HUDEP-2 (cell line): ENCODE data around the gene COG8.
"Not testable (repeated sequence)": the region's sequence is repeated elsewhere in the genome, so short reads cannot be mapped to it uniquely, and the experiment has no call there.

ENCODE experiments used
- DNase-seq, 76 experiments: peaks; one replicate each; lab custom pipeline; 2025; ENCODE audit not compliant: unreplicated experiment in 76 of 76; lab: John Stamatoyannopoulos, UW

The COG8 gene

GRCh38 chr16:69319826-69320739, 19.3 kb downstream of the COG8 start:
- no peak for DNase-seq

DNA sequence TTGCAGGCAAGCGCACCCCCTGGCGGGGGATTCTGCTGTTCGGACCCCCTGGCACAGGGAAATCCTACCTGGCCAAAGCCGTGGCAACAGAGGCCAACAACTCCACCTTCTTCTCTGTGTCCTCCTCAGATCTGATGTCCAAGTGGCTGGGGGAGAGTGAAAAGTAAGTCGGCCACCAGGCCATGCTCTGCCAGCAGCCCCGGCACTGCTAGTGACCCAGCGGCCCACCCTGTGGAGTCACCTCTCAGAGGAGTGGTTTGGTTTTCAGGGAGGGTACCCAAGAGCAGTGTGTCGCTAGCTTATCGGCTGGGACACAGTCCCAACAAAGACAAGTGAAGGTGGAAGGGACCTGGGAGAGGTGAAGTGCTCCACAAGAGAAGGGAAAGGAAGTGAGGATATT, 20.0 kb downstream of the COG8 start:
- DNase-seq = no peak

DNA sequence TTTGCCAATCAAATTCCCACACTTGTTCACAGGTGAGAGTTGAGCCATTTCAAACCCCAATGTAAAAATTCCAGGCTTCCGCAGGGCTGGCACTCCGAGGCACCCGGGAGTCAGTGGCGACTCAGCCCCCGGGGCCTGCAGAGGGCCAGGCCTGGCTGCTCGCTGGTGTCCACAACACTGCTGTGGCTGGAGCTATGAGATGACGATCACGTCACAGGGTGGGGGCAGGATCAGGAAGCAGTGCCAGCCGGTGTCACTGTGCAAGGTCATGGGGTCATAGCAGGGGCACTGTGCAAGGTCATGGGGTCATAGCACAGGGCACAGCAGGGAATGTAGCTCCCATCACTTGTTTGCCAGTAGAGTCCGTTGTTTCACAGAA, 20.5 kb downstream of the COG8 start:
- no peak for DNase-seq

- no peak for DNase-seq
Observed at GRCh38 chr16:69318177-69318910, 21.0 kb downstream of the COG8 start.

DNA sequence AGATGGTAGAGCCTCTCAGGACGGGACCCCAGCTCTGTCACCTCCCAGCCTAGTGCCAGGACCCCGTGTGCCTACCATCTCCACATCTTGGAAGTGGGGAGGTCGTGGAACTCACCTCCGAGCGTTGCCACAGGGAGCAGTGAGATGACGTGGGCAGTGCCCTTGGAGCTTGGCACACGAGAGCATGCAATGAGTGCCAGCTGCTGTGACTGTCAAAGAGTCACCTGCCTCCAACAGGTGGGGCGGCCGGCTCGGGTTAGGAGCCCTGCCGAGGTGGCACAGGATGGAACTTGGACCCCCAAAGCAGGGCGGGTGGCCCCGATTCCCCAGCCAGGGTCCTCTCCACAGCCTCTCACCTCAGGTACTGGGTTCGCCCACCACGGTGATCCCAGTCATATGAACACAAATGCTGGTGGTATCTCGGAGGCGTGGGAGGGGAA, 22.7 kb downstream of the COG8 start:
- no peak for DNase-seq

DNA sequence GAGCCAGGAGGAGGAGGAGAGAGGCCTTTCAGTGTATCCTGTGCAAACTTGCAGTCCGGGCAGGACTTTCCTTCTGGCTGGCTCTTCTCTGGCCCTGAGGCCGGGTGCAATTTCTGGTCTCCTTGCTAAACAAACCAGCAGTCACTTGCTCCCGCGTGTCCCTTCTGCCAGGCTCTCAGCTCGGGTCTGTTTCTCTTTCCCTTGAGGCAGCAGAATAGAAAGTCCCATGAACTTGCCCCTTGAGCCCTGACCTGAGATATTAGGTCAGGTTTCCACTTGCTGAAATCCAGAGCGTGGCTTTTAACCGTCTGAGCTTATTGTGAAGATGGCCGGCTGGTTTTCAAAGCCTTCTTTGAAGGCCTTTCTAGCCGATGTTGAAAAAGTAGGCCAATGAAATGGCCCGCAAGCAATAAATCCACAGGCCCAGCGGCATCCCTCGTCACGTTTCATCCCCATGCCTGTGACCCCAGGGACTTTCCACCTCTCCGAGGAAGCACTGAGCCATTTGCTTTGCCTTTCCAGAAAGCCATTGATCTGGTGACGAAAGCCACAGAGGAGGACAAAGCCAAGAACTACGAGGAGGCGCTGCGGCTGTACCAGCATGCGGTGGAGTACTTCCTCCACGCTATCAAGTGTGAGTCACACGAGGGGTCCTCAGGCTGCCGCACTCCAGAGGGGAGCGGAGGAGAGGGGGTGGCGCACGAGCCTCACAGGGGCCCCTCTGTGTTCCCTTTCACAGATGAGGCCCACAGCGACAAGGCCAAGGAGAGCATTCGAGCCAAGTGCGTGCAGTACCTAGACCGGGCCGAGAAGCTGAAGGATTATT, 23.7 kb downstream of the COG8 start:
- no peak for DNase-seq

DNA sequence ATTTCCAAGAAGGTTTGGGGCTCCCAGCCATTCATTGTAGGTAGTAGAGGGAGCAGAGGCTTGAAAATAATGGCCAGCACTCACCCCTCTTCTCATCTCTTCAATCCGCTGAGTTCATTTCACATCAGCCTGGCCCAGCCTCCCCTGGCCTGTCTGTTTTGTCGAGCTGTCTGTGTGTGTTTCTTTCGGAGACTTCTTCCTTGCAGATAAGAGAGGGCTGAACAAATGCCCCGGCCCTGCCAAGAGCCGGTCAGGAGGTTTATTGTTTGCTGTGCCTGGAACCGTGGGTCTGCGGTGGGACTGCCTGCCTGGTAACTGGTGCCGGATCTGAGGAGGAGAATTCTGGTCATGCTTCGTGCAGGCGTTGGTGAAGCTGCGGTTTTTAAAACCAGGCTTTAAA, 24.8 kb downstream of the COG8 start:
- no peak for DNase-seq

GRCh38 chr16:69313469-69313868, 25.9 kb downstream of the COG8 start:
- DNase-seq = no peak

- peak in 11 of 76 experiments; percentile 12 to 65 (median 40) for DNase-seq
Observed at GRCh38 chr16:69311533-69312387, 27.6 kb downstream of the COG8 start.

DNA sequence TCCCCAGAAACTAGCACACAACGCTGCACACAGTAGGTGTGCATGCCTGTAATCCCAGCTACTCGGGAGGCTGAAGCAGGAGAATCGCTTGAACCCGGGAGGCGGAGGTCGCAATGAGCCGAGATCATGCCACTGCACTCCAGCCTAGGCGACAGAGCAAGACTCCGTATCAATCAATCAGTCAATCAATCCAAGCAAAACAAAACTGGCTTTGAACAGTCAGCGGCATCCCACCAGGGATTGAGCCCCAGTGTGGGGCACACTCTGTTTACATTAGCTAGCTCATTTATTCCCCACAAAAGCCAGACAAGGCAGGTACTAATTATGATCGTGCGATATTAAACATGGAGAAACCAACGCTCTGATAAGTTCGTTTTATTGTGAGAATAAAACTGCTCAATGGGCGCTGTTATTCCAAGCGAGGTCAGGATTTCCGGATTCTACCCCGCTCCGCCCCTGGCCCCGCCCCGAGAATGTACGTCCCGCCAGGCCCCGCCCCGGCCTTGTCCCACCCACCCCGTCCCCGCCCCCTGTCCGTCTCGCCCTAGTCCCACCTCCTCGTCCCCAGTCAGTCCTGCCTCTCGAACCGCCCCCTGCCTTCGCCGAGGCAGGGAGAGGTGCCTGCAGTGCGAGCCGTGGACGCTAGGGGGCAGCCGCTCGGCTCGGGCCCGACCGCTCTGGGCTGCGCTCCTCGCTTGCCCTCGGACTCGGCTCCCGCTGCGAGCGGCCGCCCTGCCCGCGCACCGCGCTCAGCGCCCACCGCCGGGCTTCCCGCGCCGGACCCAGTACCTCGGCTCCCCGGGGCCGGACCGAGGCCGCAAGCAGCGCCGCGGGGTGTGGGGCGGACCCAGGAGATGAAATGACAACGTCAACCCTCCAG, 28.5 kb downstream of the COG8 start, which contains the start of gene VPS4A:
VPS4A (plus strand) TSS at position 698 of the 880 bp plus-strand sequence; CDS start at position 860, 162 bp downstream.
- DNase-seq = peak in 75 of 76 experiments; percentile 42 to 99 (median 94)

- DNase-seq = no peak
Observed at GRCh38 chr16:69309316-69309715, 30.0 kb downstream of the COG8 start.

GRCh38 chr16:69307856-69308255, 31.5 kb downstream of the COG8 start:
- no peak for DNase-seq

DNA sequence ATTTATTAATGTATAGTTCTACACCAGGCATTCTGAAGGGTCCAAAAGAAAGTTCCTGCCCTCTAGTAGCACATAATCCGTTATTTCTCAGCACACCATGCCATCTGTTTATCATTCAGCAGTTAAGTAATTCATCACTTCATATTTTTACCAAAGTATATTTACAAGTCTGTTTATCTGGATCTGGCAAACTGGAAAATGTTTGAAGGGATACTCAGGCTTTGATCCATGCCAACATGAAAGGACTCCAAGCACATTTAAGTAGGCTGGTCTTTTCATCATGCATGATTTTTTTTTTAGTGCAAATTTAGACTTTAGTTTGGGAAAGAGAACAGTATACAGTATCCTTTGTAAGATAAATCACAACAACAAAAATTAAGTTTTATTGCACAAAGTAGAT, 32.3 kb downstream of the COG8 start:
- no peak for DNase-seq

DNA sequence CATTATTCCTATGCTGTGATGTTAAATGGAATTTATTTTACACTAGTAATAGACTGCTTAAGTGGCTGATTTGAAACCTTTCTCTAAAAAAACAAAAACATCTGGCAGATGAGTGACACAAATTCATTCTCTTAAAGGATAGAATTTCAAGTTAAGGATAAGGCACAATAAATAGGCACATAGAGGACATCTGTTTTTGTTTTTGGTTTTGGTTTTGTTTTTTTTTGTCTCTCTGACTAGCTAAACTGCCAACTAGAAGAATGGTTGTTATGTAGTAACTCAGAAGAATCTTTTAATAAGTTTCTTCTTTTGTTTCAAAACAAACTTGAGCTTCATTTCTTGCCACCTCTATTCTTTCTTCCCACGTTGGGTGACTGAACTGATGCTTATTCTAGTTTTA, 33.3 kb downstream of the COG8 start:
- DNase-seq = no peak

DNA sequence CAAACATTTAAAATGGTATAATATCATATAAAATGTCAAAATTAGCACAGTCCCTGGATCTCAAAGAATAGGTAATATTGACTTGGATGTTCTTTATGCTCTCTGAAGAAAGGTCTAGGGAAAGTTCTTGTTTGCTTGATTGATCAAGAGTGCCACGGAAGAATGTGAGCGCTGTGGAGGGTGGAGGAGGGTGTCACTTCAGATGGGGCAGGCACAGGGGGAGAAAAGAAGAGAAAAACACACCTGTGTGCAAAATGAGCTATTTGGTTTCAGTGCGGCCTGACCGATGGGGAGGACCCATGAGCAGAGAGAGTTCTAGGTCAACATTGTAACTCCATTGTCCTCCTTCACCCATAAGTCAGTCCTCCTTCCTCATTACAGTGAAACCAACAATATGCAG, 37.1 kb downstream of the COG8 start:
- DNase-seq = no peak

- no peak for DNase-seq
Observed at GRCh38 chr16:69301861-69302260, 37.5 kb downstream of the COG8 start.

DNA sequence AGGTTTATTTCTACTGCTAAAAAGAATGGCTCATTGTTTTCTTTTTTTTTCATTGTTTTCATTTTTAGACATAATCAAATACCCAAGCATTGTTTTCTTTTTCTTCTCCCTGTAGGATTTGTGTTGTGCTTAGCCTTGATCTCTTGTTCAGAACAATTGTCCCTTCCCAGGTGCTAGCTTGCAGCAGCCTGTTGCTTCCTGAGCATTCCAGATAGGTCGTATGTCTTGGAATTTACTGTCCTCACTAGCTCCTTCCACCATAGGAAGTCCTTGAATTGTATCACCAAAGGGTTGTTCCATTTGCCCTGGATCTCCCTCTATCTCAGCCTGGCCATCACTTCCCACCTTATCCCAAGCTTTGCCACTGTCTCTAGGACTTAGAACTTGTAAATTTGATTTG, 38.2 kb downstream of the COG8 start:
- DNase-seq = no peak

DNA sequence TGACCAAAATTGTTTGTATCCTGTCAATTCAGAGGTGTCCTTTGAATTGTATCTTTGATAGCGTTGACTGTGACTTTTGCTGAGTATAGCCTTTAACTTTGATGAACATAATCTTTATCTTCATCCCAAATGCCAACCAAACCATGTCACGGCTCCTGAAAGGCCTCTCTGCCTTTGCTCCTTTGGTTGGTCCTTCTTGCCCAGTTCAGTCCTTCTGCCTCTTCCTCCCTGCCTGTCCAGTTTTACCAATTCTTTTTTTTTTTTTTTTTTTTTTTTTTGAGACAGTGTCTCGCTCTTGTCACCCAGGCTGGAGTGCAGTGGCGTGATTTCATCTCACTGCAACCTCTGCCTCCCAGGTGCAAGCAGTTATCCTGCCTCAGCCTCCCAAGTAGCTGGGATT, 41.1 kb downstream of the COG8 start:
- DNase-seq = no peak

DNA sequence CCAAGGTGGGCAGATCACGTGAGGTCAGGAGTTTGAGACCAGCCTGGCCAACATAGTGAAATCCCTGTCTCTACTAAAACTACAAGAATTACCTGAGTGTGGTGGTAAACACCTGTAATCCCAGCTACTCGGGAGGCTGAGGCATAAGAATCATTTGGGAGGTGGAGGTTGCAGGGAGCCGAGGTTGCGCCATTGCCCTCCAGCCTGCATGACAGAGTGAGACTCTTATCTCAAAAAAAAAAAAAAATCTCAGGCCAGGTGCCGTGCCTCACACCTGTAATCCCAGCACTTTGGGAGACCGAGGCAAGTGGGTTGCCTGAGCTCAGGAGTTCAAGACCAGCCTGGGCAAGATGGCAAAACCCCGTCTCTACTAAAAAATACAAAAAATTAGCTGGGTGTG, 42.6 kb downstream of the COG8 start:
- not testable (repeated sequence) for DNase-seq
